ENCODE data around the gene TNFRSF13B.
A peak's percentile ranks its signal among the peaks of the same experiment; 100 is the strongest.
"Not testable (repeated sequence)": the region's sequence is repeated elsewhere in the genome, so short reads cannot be mapped to it uniquely, and the experiment has no call there.

Gene TNFRSF13B

DNA sequence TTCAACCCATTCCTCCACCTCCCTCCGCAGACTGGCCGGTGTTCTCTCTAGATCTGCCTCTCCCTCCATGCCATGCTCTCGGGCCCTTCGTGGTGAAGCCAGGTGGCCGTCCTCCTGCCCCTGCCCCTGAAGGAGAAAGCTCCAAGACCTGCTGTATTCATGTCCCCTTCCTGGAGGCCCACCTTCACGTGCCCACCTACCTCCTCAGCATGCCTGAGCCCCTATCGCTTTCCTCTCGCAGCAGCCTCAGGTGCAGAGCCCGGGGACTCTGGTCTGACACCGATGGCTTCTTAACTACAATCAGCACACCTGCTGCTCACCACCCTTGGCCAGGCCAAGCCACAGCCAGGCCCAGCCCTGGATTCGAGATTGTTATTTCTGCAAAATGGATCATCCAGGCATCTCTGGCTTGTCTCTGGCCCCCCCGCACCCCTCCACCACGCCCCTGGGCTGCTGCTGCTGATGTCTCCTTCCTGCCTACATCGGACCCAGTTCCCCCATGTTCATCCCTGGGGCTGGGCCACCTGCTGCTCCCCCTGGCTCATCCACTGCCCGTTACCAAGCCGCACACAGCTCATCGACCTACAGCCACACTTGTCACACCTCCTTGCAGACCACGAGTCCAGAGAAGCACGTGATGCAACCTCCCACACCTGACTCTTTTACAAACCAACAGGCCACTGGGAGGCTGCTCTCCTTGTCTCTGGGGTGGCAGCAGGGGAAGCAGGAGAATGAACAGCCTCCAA is 32.5 kb upstream of the TNFRSF13B start:
- no peak for TF ChIP-seq EZH2phosphoT487 (conservative IDR thresholded peaks at IDR 0.05; ENCODE audit: low read length)
- TF ChIP-seq, protein P1, sequence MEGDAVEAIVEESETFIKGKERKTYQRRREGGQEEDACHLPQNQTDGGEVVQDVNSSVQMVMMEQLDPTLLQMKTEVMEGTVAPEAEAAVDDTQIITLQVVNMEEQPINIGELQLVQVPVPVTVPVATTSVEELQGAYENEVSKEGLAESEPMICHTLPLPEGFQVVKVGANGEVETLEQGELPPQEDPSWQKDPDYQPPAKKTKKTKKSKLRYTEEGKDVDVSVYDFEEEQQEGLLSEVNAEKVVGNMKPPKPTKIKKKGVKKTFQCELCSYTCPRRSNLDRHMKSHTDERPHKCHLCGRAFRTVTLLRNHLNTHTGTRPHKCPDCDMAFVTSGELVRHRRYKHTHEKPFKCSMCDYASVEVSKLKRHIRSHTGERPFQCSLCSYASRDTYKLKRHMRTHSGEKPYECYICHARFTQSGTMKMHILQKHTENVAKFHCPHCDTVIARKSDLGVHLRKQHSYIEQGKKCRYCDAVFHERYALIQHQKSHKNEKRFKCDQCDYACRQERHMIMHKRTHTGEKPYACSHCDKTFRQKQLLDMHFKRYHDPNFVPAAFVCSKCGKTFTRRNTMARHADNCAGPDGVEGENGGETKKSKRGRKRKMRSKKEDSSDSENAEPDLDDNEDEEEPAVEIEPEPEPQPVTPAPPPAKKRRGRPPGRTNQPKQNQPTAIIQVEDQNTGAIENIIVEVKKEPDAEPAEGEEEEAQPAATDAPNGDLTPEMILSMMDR (IDR thresholded peaks at IDR 0.05; ENCODE audit: insufficient read depth, low read length, poor library complexity, severe bottlenecking): no peak
- Histone ChIP-seq H3K9ac (ENCODE audit: low read length) (no peak overlapping the region), H3K27ac (ENCODE audit: low read depth, low read length) (no peak overlapping the region), H2AFZ (ENCODE audit: low read depth, low read length, severe bottlenecking) (no peak overlapping the region), H3K4me2 (ENCODE audit: low read depth, low read length, poor library complexity, severe bottlenecking) (no peak overlapping the region), H3K27me3 (ENCODE audit: low read length) (no peaks in the 10 kb centered on the region), H3K4me3 (ENCODE audit: insufficient read depth, low read length, poor library complexity, severe bottlenecking) (no peak overlapping the region), H3K9me3 (ENCODE audit: insufficient read depth, low read length) (no peaks in the 10 kb centered on the region), H3K9me2 (replicated peaks; ENCODE audit: insufficient read depth, low read length) (no peaks in the 10 kb centered on the region), H3K36me3 (ENCODE audit: low read length) (no peaks in the 10 kb centered on the region), H4K20me1 (ENCODE audit: low read depth, low read length) (no peaks in the 10 kb centered on the region), H3F3A (ENCODE audit: insufficient read depth) (no peaks in the 10 kb centered on the region), H3K79me2 (ENCODE audit: insufficient read depth, low read length) (no peaks in the 10 kb centered on the region)

DNA sequence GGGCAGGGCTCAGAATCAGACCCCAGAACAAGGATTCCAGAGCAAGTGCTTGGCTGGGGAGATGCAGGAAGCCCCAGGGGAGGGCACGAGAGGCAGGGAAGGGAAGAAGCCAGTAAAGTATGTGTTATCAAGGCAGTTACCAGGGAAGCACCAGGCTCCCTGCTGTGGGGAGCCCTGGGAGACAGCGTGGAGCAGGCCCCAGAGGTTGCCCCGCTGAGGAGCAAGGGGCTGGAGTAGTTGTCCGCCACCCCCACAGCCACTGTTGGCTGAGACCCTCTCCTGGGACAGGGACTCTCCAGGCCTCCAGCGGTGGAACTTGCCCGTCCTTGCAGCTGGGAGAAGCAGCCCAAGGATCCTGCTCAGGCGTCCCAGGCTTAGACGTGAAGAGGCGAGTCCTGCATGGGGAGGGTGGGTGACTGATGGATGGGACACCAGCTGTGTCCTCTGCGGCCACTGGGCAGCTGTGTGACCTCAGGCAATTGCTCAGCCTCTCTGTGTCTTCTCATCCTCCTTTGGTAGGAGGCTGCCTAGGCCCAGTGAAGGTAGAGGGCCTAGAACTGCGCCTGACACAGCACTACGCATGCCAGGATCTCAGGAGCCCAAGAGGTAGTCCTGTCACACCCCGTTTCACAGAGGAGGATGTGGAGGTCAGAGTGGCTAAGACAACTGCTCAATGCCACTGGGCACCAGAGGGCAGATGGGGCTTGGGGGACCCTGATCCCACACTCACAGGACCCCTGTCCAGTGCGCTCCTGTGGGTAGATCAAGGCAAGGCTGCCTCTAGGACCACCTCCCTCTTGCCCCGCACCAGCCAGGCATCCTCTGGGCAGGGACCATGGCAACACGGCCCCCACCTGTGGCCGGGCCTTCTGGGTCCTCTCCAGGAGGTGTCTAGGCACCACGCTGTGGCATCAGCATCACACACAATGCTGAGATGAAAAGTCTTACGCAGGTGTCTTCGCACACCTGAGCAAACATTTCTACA is 31.1 kb upstream of the TNFRSF13B start:
- H2AFZ ChIP-seq (ENCODE audit: low read depth, low read length, severe bottlenecking); H3K9ac ChIP-seq (ENCODE audit: low read length); H3K79me2 ChIP-seq (ENCODE audit: insufficient read depth, low read length); H3K27me3 ChIP-seq (ENCODE audit: low read length); H3K27ac ChIP-seq (ENCODE audit: low read depth, low read length); H3K36me3 ChIP-seq (ENCODE audit: low read length); H3K4me2 ChIP-seq (ENCODE audit: low read depth, low read length, poor library complexity, severe bottlenecking); H4K20me1 ChIP-seq (ENCODE audit: low read depth, low read length); H3K9me2 ChIP-seq (replicated peaks; ENCODE audit: insufficient read depth, low read length); H3K4me3 ChIP-seq (ENCODE audit: insufficient read depth, low read length, poor library complexity, severe bottlenecking); H3K9me3 ChIP-seq (ENCODE audit: insufficient read depth, low read length); H3F3A ChIP-seq (ENCODE audit: insufficient read depth): not testable (repeated sequence)

DNA sequence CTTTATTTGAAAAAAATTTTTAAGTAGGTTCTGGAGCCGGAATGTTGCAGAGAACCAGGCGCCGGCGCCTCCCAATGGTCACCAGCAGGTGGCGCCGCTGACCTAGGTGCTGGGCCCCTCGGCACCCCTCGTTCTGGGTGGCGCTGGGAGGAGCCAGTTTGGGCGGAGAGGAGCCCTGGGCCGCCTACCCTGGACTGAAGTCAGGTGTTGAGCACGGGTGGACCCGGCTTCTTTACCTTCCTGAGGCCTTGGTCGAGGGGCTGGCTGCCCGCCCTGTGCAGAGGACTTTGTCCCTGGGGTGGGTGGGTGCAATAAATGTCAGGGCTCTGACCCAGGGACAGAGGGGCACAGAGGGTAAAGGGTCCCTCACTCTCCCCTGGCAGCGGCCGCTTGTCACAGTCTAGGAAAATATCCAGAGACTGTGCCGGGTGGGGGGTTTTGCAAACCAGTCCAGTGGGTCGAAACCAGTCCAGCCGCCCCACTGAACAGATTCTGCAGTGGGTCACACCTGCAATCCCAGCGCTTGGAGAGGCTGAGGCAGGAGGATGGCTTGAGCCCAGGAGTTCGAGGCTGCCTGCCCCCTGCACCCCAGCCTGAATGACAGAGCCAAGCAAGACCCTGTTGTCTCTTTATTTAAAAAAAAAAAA is 30.1 kb upstream of the TNFRSF13B start:
- no peak overlapping the region for H2AFZ ChIP-seq (ENCODE audit: low read depth, low read length, severe bottlenecking)
- no peaks in the 10 kb centered on the region for H3K9me2 ChIP-seq (replicated peaks; ENCODE audit: insufficient read depth, low read length)
- H3K36me3 ChIP-seq (ENCODE audit: low read length): no peaks in the 10 kb centered on the region
- H3K9ac ChIP-seq (ENCODE audit: low read length): no peak overlapping the region
- H3K27ac ChIP-seq (ENCODE audit: low read depth, low read length): no peak overlapping the region
- TF ChIP-seq, protein P1 (IDR thresholded peaks at IDR 0.05; ENCODE audit: insufficient read depth, low read length, poor library complexity, severe bottlenecking): peak; percentile 94
- no peak for TF ChIP-seq EZH2phosphoT487 (conservative IDR thresholded peaks at IDR 0.05; ENCODE audit: low read length)
- no peaks in the 10 kb centered on the region for H4K20me1 ChIP-seq (ENCODE audit: low read depth, low read length)
- H3K4me3 ChIP-seq (ENCODE audit: insufficient read depth, low read length, poor library complexity, severe bottlenecking): no peak overlapping the region
- H3K4me2 ChIP-seq (ENCODE audit: low read depth, low read length, poor library complexity, severe bottlenecking): no peak overlapping the region
- H3K79me2 ChIP-seq (ENCODE audit: insufficient read depth, low read length): no peaks in the 10 kb centered on the region
- no peaks in the 10 kb centered on the region for H3F3A ChIP-seq (ENCODE audit: insufficient read depth)
- H3K27me3 ChIP-seq (ENCODE audit: low read length): no peaks in the 10 kb centered on the region
- H3K9me3 ChIP-seq (ENCODE audit: insufficient read depth, low read length): no peaks in the 10 kb centered on the region

Measured in SU-DHL-6 (cell line).